Measurements from ENCODE around the gene AMN1. TPM values are rescaled to one million over a fixed set of nuclear protein-coding genes. Genes with fewer than 3 reads are reported as not detected.

Gene AMN1
- total and polyA plus RNA-seq, 2 of the 4 experiments (the other 2 are of a cell fraction) = 3.4 to 5.2 TPM

DNA sequence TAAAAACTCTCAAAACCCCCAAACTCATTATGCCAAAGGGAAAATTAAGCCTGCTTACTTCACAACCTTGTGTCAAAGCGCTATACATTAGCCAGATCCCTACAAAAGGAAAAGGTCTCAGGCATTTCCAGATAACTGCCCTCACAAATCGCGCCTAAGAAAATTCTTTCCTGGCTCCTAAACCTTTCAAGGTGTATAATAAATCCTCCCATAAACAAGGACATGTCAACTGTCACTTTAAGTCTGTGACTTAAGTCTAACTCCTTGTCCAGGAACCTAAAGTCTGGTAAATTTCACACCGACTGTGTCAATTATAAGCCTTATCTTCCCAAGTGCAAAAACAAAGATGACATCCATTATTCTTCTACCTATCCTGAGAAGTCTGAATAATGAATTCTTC, 73.6 kb downstream of the AMN1 start:
- Histone ChIP-seq H2BK15ac (ENCODE audit: low read depth, low read length) (no peak overlapping the region), H3K27me3 (ENCODE audit: control insufficient read depth, insufficient read depth, low read length) (no peaks in the 10 kb centered on the region), H3K14ac (replicated peaks; ENCODE audit: low read depth, low read length) (no peak overlapping the region), H3K4me3 (ENCODE audit: insufficient read depth, low read depth, low read length) (no peak overlapping the region), H3K9me3 (ENCODE audit: control insufficient read depth, insufficient read depth, low read length) (no peaks in the 10 kb centered on the region), H2AFZ (replicated peaks; ENCODE audit: low read length, poor library complexity) (no peak overlapping the region), H3K27ac (ENCODE audit: insufficient read depth, low read length) (no peak overlapping the region), H2AK9ac (replicated peaks; ENCODE audit: low read depth, low read length, poor library complexity) (no peak overlapping the region), H3K4me2 (ENCODE audit: low read depth, low read length) (no peak overlapping the region), H3K36me3 (ENCODE audit: control insufficient read depth, insufficient read depth, low read length) (no peaks in the 10 kb centered on the region), H3K9me1 (ENCODE audit: insufficient read depth, low read length) (no peaks in the 10 kb centered on the region; the same call in 1 of the 2 replicates), H3K4ac (ENCODE audit: low read depth, low read length) (no peak overlapping the region), H4K20me1 (ENCODE audit: insufficient read depth, low read length) (no peaks in the 10 kb centered on the region), H2BK5ac (ENCODE audit: low read depth, low read length, poor library complexity, severe bottlenecking) (no peak overlapping the region), H4K5ac (ENCODE audit: low read depth, low read length) (no peak overlapping the region), H2AK5ac (ENCODE audit: low read depth, low read length) (no peak overlapping the region), H4K91ac (ENCODE audit: insufficient read depth, low read depth, low read length) (no peak overlapping the region), H2BK20ac (ENCODE audit: low read depth, low read length) (no peak overlapping the region), H3K18ac (ENCODE audit: low read depth, low read length) (no peak overlapping the region), H3K56ac (ENCODE audit: extremely low read depth, insufficient read depth, low read length) (no peak overlapping the region), H4K8ac (ENCODE audit: low read depth in 2 of 2, low read length in 2 of 2) (no peak overlapping the region), H2BK120ac (ENCODE audit: low read depth, low read length) (no peak overlapping the region), H3K4me1 (ENCODE audit: control insufficient read depth, insufficient read depth, low read length) (peaks cover 4% of the 10 kb centered on the region), H3K79me1 (ENCODE audit: low read depth in 1 of 2, low read length in 2 of 2) (peaks cover 0 to 5% of the 10 kb centered on the region in 2 experiments; a peak in 2 of 4 replicates), H3K23ac (ENCODE audit: low read depth, low read length) (no peak overlapping the region), H3K9ac (ENCODE audit: low read depth, low read length) (no peak overlapping the region)
- ATAC-seq (ENCODE audit: low read depth) = no peak
- no TSS peak for BruUV-seq (replicated peaks)
- intact Hi-C loops (cut with micrococcal nuclease) (loop anchor here (5.0 to 10.0 kb wide), 4 partner anchors 400 to 1100 kb away; partner anchors contain the start of gene YARS2), in situ Hi-C loops (cut with MboI; ENCODE audit: low sequenced_read_pairs) (loop anchor here (10.0 to 25.0 kb wide), 3 partner anchors 407 to 1032 kb away; partner anchors contain the start of gene DNM1L), dilution Hi-C loops (cut with HindIII; ENCODE audit: low sequenced_read_pairs, unreplicated experiment) (no loop called here)
- ChIA-PET POLR2A (ENCODE audit: unreplicated experiment) (no interaction called here), CTCF (no interaction called here)
- TF ChIP-seq BHLHE40 (IDR thresholded peaks at IDR 0.05; ENCODE audit: low read depth, low read length) = no peak
- TF ChIP-seq, protein P1, sequence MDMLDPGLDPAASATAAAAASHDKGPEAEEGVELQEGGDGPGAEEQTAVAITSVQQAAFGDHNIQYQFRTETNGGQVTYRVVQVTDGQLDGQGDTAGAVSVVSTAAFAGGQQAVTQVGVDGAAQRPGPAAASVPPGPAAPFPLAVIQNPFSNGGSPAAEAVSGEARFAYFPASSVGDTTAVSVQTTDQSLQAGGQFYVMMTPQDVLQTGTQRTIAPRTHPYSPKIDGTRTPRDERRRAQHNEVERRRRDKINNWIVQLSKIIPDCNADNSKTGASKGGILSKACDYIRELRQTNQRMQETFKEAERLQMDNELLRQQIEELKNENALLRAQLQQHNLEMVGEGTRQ (IDR thresholded peaks at IDR 0.05; ENCODE audit: low read depth, low read length) = no peak
- TF ChIP-seq CEBPB (IDR thresholded peaks at IDR 0.05; ENCODE audit: low read depth, low read length) = no peak
- no peak for TF ChIP-seq CHD1 (IDR thresholded peaks at IDR 0.05; ENCODE audit: low read depth, low read length)
- no peak for TF ChIP-seq POLR2A (IDR thresholded peaks at IDR 0.05; ENCODE audit: low read depth, low read length)
- TF ChIP-seq, protein P2, sequence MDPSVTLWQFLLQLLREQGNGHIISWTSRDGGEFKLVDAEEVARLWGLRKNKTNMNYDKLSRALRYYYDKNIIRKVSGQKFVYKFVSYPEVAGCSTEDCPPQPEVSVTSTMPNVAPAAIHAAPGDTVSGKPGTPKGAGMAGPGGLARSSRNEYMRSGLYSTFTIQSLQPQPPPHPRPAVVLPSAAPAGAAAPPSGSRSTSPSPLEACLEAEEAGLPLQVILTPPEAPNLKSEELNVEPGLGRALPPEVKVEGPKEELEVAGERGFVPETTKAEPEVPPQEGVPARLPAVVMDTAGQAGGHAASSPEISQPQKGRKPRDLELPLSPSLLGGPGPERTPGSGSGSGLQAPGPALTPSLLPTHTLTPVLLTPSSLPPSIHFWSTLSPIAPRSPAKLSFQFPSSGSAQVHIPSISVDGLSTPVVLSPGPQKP (IDR thresholded peaks at IDR 0.05; ENCODE audit: borderline replicate concordance, low read depth, low read length) = no peak
- no peak for DNase-seq
- no CpG with 5 or more reads among the region's 4 CpGs for WGBS, 2 experiments (ENCODE audit: extremely low coverage in 2 of 2, insufficient read length in 1 of 2)
